ENCODE results near the gene CST9. TPM values are rescaled to one million over a fixed set of nuclear protein-coding genes. Genes with fewer than 3 reads are reported as not detected.

CST9 gene
- total and polyA plus RNA-seq, 2 of the 8 experiments (the other 6 are each of a cell fraction or from before 2014, with no cell fraction given), result 0.05 to 0.19 TPM

- H2BK120ac ChIP-seq (replicated peaks; ENCODE audit: low read depth, low read length), result no peak overlapping the region
- no peak overlapping the region for H2BK20ac ChIP-seq (ENCODE audit: low read length)
- DNase-seq (ENCODE audit: low read depth in 1 of 2, low spot score in 2 of 2) (peak in 1 of 2 experiments; percentile 31), FAIRE-seq (no peak)
- H3K9me3 ChIP-seq (ENCODE audit: insufficient read depth in 2 of 2, low read depth in 1 of 2, low read length in 1 of 2), result no peaks in the 10 kb centered on the region
- H3K27ac ChIP-seq (ENCODE audit: low read depth, low read length), result no peak overlapping the region
- H2BK12ac ChIP-seq (ENCODE audit: low read depth, low read length), result no peak overlapping the region; the same call in 1 of the 2 replicates
- H4K91ac ChIP-seq (replicated peaks; ENCODE audit: insufficient read length, low read length), result no peak overlapping the region
- no peak overlapping the region for H2AK5ac ChIP-seq (ENCODE audit: low read depth, low read length)
- no peak overlapping the region for H3K9ac ChIP-seq (replicated peaks in 1 of 4; ENCODE audit: extremely low read depth in 1 of 4, low read depth in 3 of 4, low read length in 3 of 4)
- no peak overlapping the region for H2AFZ ChIP-seq (ENCODE audit: low read length)
- H3K27me3 ChIP-seq (replicated peaks in 1 of 4; ENCODE audit: control insufficient read depth in 3 of 4, extremely low read depth in 1 of 4, insufficient read depth in 3 of 4, low read length in 3 of 4), result no peaks in the 10 kb centered on the region
- no peak overlapping the region for H2BK5ac ChIP-seq (ENCODE audit: low read depth, low read length)
- no peaks in the 10 kb centered on the region for H3K79me1 ChIP-seq (ENCODE audit: low read depth, low read length)
- no peak overlapping the region for H3K4me3 ChIP-seq (ENCODE audit: extremely low read depth in 1 of 4, insufficient read depth in 2 of 4, low read depth in 3 of 4, low read length in 4 of 4)
- no peaks in the 10 kb centered on the region for H3K4me1 ChIP-seq (replicated peaks in 1 of 4; ENCODE audit: control insufficient read depth in 3 of 4, insufficient read depth in 4 of 4, low read length in 3 of 4)
- H3K14ac ChIP-seq (ENCODE audit: insufficient read length), result no peak overlapping the region
- H3K79me2 ChIP-seq (ENCODE audit: control insufficient read depth in 1 of 2, insufficient read depth in 2 of 2, low read length in 2 of 2), result no peaks in the 10 kb centered on the region
- no peak overlapping the region for H3K23ac ChIP-seq (ENCODE audit: insufficient read length)
- ChIA-PET POLR2A (ENCODE audit: partially characterized antibody) (no interaction called here), CTCF (ENCODE audit: partially characterized antibody) (interaction anchor here (1.5 to 18.5 kb wide), 2 partner anchors 17 to 157 kb away, joined by 3 to 328 read pairs; partner anchors contain the start of genes CST11 and CSTL1)
- H3K18ac ChIP-seq (ENCODE audit: extremely low read depth, low read length), result no peak overlapping the region
- no peak overlapping the region for H3K4ac ChIP-seq (replicated peaks; ENCODE audit: insufficient read length, low read depth, low read length)
- no peaks in the 10 kb centered on the region for H3K36me3 ChIP-seq (ENCODE audit: control insufficient read depth in 2 of 4, insufficient read depth in 4 of 4, low read length in 3 of 4)
- 81% methylated on average over 4 of the region's 4 CpGs; no CpG with 5 or more reads in 1 of the 2 experiments for WGBS, 2 experiments (ENCODE audit: extremely low coverage in 1 of 2, insufficient coverage in 1 of 2, insufficient read length in 1 of 2, insufficient replicate concordance in 2 of 2, low coverage in 1 of 2, low lambda C conversion rate in 2 of 2, missing lambda C conversion rate in 1 of 2)
- H4K8ac ChIP-seq (ENCODE audit: extremely low read depth, insufficient read depth, low read length), result no peak overlapping the region
- peak overlapping the region; percentile 1; the same call in 1 of the 2 replicates for H2BK15ac ChIP-seq (ENCODE audit: low read length)
- no peaks in the 10 kb centered on the region for H3K23me2 ChIP-seq (ENCODE audit: low read depth, low read length)
- no peaks in the 10 kb centered on the region for H4K20me1 ChIP-seq (replicated peaks in 1 of 2; ENCODE audit: control insufficient read depth in 1 of 2, insufficient read depth in 2 of 2, low read length in 2 of 2)
- no peak overlapping the region for H3K56ac ChIP-seq (replicated peaks; ENCODE audit: insufficient read length, low read depth, low read length)
- no peak overlapping the region for H3K4me2 ChIP-seq (ENCODE audit: insufficient read depth in 1 of 2, low read depth in 2 of 2, low read length in 2 of 2)
- no peak overlapping the region for H4K5ac ChIP-seq (ENCODE audit: insufficient read length, low read depth, low read length)
- TF ChIP-seq USF2 (IDR thresholded peaks at IDR 0.05; ENCODE audit: low read length), result no peak
- no peak for TF ChIP-seq EP300 (IDR thresholded peaks at IDR 0.05; ENCODE audit: borderline replicate concordance in 1 of 2, low read depth in 2 of 2, low read length in 2 of 2)
- TF ChIP-seq SRF (IDR thresholded peaks at IDR 0.05; ENCODE audit: low read depth, low read length), result no peak
- TF ChIP-seq POLR2A (IDR thresholded peaks at IDR 0.05; ENCODE audit: control extremely low read depth in 1 of 2, low read depth in 2 of 2, low read length in 2 of 2), result no peak
- TF ChIP-seq TAF7 (optimal IDR thresholded peaks at IDR 0.05; ENCODE audit: borderline replicate concordance, low read depth, low read length), result no peak
- no peak for TF ChIP-seq CEBPB (IDR thresholded peaks at IDR 0.05; ENCODE audit: low read depth, low read length)
- TF ChIP-seq CTBP2 (IDR thresholded peaks at IDR 0.05; ENCODE audit: borderline replicate concordance, insufficient read depth, insufficient read length, low read length), result no peak
- TF ChIP-seq SP2 (IDR thresholded peaks at IDR 0.05; ENCODE audit: low read length), result no peak
- no peak for TF ChIP-seq FOSL1 (IDR thresholded peaks at IDR 0.05; ENCODE audit: insufficient read depth, low read depth, low read length)
- TF ChIP-seq CBX5 (IDR thresholded peaks at IDR 0.05; ENCODE audit: low read depth, low read length), result no peak
- TF ChIP-seq ATF3 (IDR thresholded peaks at IDR 0.05; ENCODE audit: insufficient read depth, low read depth, low read length), result no peak
These were observed 4.0 kb downstream of the CST9 start for GRCh38 chr20:23601715-23602114.
